OCI-M2 (cell line): ENCODE measurements around the gene ARL8A.

Source experiments
- DNase-seq: peaks from one replicate; lab custom pipeline; 2025; ENCODE audit not compliant: unreplicated experiment; lab: John Stamatoyannopoulos, UW

Gene ARL8A

GRCh38 chr1:202084791-202085681 lies 59.5 kb downstream of the ARL8A start:
- DNase-seq = no peak
